HG03460 (cell line): ENCODE results near the gene KIZ.

Source experiments
- ATAC-seq: cut with Tn5 transposase; IDR thresholded peaks from one replicate; pipeline ENCODE4 v1.9.1; 2021; ENCODE audit not compliant: unreplicated experiment

Gene KIZ

GRCh38 chr20:21257192-21257591, 131.3 kb downstream of the KIZ start:
- ATAC-seq: no peak

- ATAC-seq: no peak
Measured at GRCh38 chr20:21258411-21258810, 132.5 kb downstream of the KIZ start.

GRCh38 chr20:21259346-21259745, 133.5 kb downstream of the KIZ start:
- ATAC-seq: no peak

GRCh38 chr20:21262812-21263211, 136.9 kb downstream of the KIZ start:
- no peak for ATAC-seq

GRCh38 chr20:21265261-21266190, 139.6 kb downstream of the KIZ start:
- ATAC-seq: no peak

- no peak for ATAC-seq
Measured at GRCh38 chr20:21266191-21266536, 140.3 kb downstream of the KIZ start.

- no peak for ATAC-seq
Measured at GRCh38 chr20:21269772-21270171, 143.9 kb downstream of the KIZ start.

GRCh38 chr20:21270806-21271205, 144.9 kb downstream of the KIZ start:
- ATAC-seq: no peak

GRCh38 chr20:21272279-21272678, 146.4 kb downstream of the KIZ start:
- ATAC-seq: no peak

- ATAC-seq: no peak
Measured at GRCh38 chr20:21272679-21273078, 146.8 kb downstream of the KIZ start.

GRCh38 chr20:21273755-21274386, 148.0 kb downstream of the KIZ start:
- no peak for ATAC-seq

GRCh38 chr20:21278829-21279228, 152.9 kb downstream of the KIZ start:
- ATAC-seq: no peak

- no peak for ATAC-seq
Measured at GRCh38 chr20:21279706-21280521, 154.0 kb downstream of the KIZ start.

GRCh38 chr20:21280522-21281016, 154.7 kb downstream of the KIZ start:
- no peak for ATAC-seq

GRCh38 chr20:21286775-21287174, 160.9 kb downstream of the KIZ start:
- ATAC-seq: no peak

GRCh38 chr20:21288587-21289370, 162.9 kb downstream of the KIZ start:
- no peak for ATAC-seq

GRCh38 chr20:21289651-21290050, 163.8 kb downstream of the KIZ start:
- no peak for ATAC-seq

- ATAC-seq: no peak
Measured at GRCh38 chr20:21291026-21291425, 165.1 kb downstream of the KIZ start.

- ATAC-seq: no peak
Measured at GRCh38 chr20:21294755-21295154, 168.9 kb downstream of the KIZ start.
